Spleen (tissue), 11 donors: ENCODE data around the gene SLC16A8. TPM values are rescaled to one million over a fixed set of nuclear protein-coding genes. Genes with fewer than 3 reads are reported as not detected.

Experiments used
- DNase-seq: peaks from one replicate; pipeline ENCODE4 v3.0.0-alpha.2; 2020
- H3K27ac ChIP-seq, 8 donors: fragments of 200-600 bp; sonication (generic) in 7 of 8; 1 replicate in 4 of 8; 2 replicates in 4 of 8; pipeline versions ENCODE4 v1.5.0 to v1.8.0; 2016 to 2021; ENCODE audit warnings: inconsistent platforms in 4 of 8, mild to moderate bottlenecking in 4 of 8, moderate library complexity in 1 of 8
- H3K27me3 ChIP-seq, 7 donors: fragments of 200-600 bp; sonication (generic) in 6 of 7; replicated peaks in 1 of 7; 1 replicate in 4 of 7; 2 replicates in 3 of 7; pipeline versions ENCODE4 v1.5.0 to v1.8.0; 2016 to 2021; ENCODE audit warnings: inconsistent platforms in 3 of 7, mild to moderate bottlenecking in 1 of 7
- H3K36me3 ChIP-seq, 6 donors: fragments of 200-600 bp; sonication (generic) in 5 of 6; 1 replicate in 4 of 6; 2 replicates in 2 of 6; pipeline versions ENCODE4 v1.5.0 to v1.8.0; 2016 to 2021; ENCODE audit warnings: inconsistent platforms in 2 of 6
- H3K4me1 ChIP-seq, 6 donors: fragments of 200-600 bp; sonication (generic) in 5 of 6; 1 replicate in 3 of 6; 2 replicates in 3 of 6; pipeline versions ENCODE4 v1.5.0 to v1.8.0; 2016 to 2021; ENCODE audit warnings: inconsistent platforms in 3 of 6
- H3K4me3 ChIP-seq, 8 donors: fragments of 200-600 bp; sonication (generic) in 7 of 8; 1 replicate in 4 of 8; 2 replicates in 4 of 8; pipeline versions ENCODE4 v1.5.0 to v1.8.0; 2016 to 2021; ENCODE audit warnings: inconsistent platforms in 4 of 8, mild to moderate bottlenecking in 4 of 8, moderate library complexity in 2 of 8
- H3K9me3 ChIP-seq, 8 donors: fragments of 200-600 bp; sonication (generic) in 7 of 8; 1 replicate in 4 of 8; 2 replicates in 4 of 8; pipeline versions ENCODE4 v1.5.0 to v1.8.0; 2016 to 2021; ENCODE audit warnings: inconsistent platforms in 4 of 8
- CTCF ChIP-seq, 11 experiments: fragments of 200-600 bp in 7 of 11; fragments of 450-650 bp in 4 of 11; sonication (generic) in 4 of 11; IDR thresholded peaks in 8 of 11; conservative IDR thresholded peaks in 3 of 11; 1 replicate in 7 of 11; 2 replicates in 4 of 11; pipeline versions ENCODE4 v1.4.0 to v1.8.0; 2016 to 2021; ENCODE audit warnings: antibody characterized with exemption in 11 of 11, inconsistent platforms in 4 of 11, mild to moderate bottlenecking in 1 of 11
- POLR2A ChIP-seq, 3 donors: fragments of 450-650 bp; IDR thresholded peaks; one replicate each; pipeline ENCODE4 v1.5.1; 2017; ENCODE audit warnings: antibody characterized with exemption in 3 of 3, mild to moderate bottlenecking in 1 of 3
- POLR2AphosphoS5 ChIP-seq, 3 donors: sonication (generic); formaldehyde crosslinking; IDR thresholded peaks; one replicate each; pipeline ENCODE4 v1.5.1; 2017; ENCODE audit warnings: antibody characterized with exemption in 3 of 3
- WGBS, 5 donors: extraction: QIAGEN DNeasy Blood & Tissue Kit in 3 of 5; methylation state at CpG; one replicate each; pipeline versions ENCODE4 v1.1.5 to v1.1.7; 2013 to 2018; 5-methylcytosine and 5-hydroxymethylcytosine counted together
- intact Hi-C: fragments of 100-400 bp; cut with DNase I; formaldehyde crosslinking; loops from one replicate; pipeline ENCODE4 v1.15.0; 2023; ENCODE audit warnings: low total_unique reads
- polyA plus RNA-seq, 3 donors: library from polyadenylated mRNA; stranded (reverse); fragments of 200-250 nt; gene quantifications; one replicate each; pipeline ENCODE4 v1.2.1, GENCODE V29; 2013
- total RNA-seq, 7 donors: library from RNA; depleted of rRNA in 3 of 7; stranded (reverse); fragments of >200 nt in 3 of 7; fragmentation: NEBNext Ultra II Directional in 4 of 7; extraction: Animal tissue kit (Norgen Biotek cat#: 25700) in 4 of 7; gene quantifications; one replicate each; pipeline versions ENCODE4 v1.1.0 to v1.2.1, GENCODE V29; 2016 to 2021
- donor health status: healthy with polysubstance abuse.
- donor health status: DM: no; HTN: no; CAD: no; lungs with moderate emphysema.
- donor health status: DM: no; HTN: no; CAD: no.
- donor health status: Bipolar disorder and iron deficiency.
- donor health status: healthy.
- donor health status: DM: no; HTN: no; CAD: no.
- donor health status: DM: yes; HTN: yes; CAD: no.

The SLC16A8 gene
- total and polyA plus RNA-seq, 10 donors, result 0.22 to 1.2 (median 0.68) TPM; not detected in 4

GRCh38 chr22:38098410-38099249 lies 14.6 kb upstream of the SLC16A8 start:
- no peak for DNase-seq
- intact Hi-C loops, result no loop called here
- no peaks in the 10 kb centered on the region for H3K27me3 ChIP-seq
- H3K27ac ChIP-seq, result peak overlapping the region in 2 of 8 donors; percentile 41 to 48
- WGBS, 5 donors, result 60 to 79% (median 73%) methylated on average over 9 of the region's 9 CpGs
- H3K4me1 ChIP-seq, result peaks cover 0 to 9% (median 0%) of the 10 kb centered on the region in 6 donors
- H3K36me3 ChIP-seq, result peaks cover 0 to 3% (median 0%) of the 10 kb centered on the region in 6 donors
- H3K9me3 ChIP-seq, result no peaks in the 10 kb centered on the region
- H3K4me3 ChIP-seq, result no peak overlapping the region
- no peak for TF ChIP-seq POLR2AphosphoS5 (IDR thresholded peaks at IDR 0.05)
- no peak for TF ChIP-seq POLR2A (IDR thresholded peaks at IDR 0.05)
- no peak for TF ChIP-seq CTCF (IDR thresholded peaks at IDR 0.05 in 8 of 11, conservative IDR thresholded peaks at IDR 0.05 in 3 of 11)

- H3K27ac ChIP-seq, result peak overlapping the region in 2 of 8 donors; percentile 41 to 48
- TF ChIP-seq CTCF (IDR thresholded peaks at IDR 0.05 in 8 of 11, conservative IDR thresholded peaks at IDR 0.05 in 3 of 11), result peak in 1 of 11 experiments; percentile 21
- TF ChIP-seq POLR2A (IDR thresholded peaks at IDR 0.05), result no peak
- H3K4me1 ChIP-seq, result peaks cover 0 to 9% (median 0%) of the 10 kb centered on the region in 6 donors
- peaks cover 0 to 6% (median 0%) of the 10 kb centered on the region in 6 donors for H3K36me3 ChIP-seq
- no peak overlapping the region for H3K4me3 ChIP-seq
- H3K9me3 ChIP-seq, result no peaks in the 10 kb centered on the region
- 59 to 81% (median 73%) methylated on average over 16 to 31 of the region's 32 CpGs for WGBS, 5 donors
- no peak for DNase-seq
- H3K27me3 ChIP-seq, result no peaks in the 10 kb centered on the region
- intact Hi-C loops, result no loop called here
These were observed 13.8 kb upstream of the SLC16A8 start for GRCh38 chr22:38097557-38098409.

GRCh38 chr22:38097058-38097457 lies 13.1 kb upstream of the SLC16A8 start:
- intact Hi-C loops, result no loop called here
- peaks cover 0 to 9% (median 0%) of the 10 kb centered on the region in 6 donors for H3K4me1 ChIP-seq
- TF ChIP-seq POLR2AphosphoS5 (IDR thresholded peaks at IDR 0.05), result no peak
- no peak for TF ChIP-seq POLR2A (IDR thresholded peaks at IDR 0.05)
- TF ChIP-seq CTCF (IDR thresholded peaks at IDR 0.05 in 8 of 11, conservative IDR thresholded peaks at IDR 0.05 in 3 of 11), result no peak

More at GRCh38 chr22:38097058-38097457, 13.1 kb upstream of the SLC16A8 start:
- no peaks in the 10 kb centered on the region for H3K9me3 ChIP-seq
- DNase-seq, result no peak
- no peaks in the 10 kb centered on the region for H3K27me3 ChIP-seq
- H3K27ac ChIP-seq, result no peak overlapping the region
- peaks cover 0 to 6% (median 0%) of the 10 kb centered on the region in 6 donors for H3K36me3 ChIP-seq
- WGBS, 5 donors, result 80 to 94% (median 91%) methylated on average over 15 of the region's 15 CpGs
- no peak overlapping the region for H3K4me3 ChIP-seq
